ENCODE data around the gene RXRA.

RXRA gene

DNA sequence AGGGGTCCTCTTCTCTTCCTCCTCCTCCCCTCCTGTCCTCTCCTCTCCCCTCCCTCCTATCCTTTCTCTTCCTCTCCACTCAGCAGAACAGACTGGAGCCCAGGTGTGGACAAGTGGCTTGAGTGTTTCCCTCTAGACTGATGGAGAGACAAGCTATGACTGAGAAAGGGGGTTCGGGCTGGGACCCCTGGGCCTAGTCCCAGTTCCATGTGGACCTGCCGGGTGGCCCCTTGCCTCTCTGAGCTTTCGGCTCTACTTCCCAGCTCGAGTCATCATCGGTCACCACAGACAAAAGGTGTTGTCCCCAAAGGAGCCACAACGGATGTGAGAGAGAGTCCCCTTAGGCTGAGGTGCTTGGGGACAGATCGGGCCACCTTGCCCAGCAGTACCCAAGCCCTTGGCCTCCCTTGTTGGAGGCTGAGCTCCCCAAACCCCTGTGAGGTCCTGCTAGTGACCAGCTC, 3.4 kb upstream of the RXRA start:
- H3K4me3 ChIP-seq (ENCODE audit: low read depth, low read length): no peak overlapping the region

DNA sequence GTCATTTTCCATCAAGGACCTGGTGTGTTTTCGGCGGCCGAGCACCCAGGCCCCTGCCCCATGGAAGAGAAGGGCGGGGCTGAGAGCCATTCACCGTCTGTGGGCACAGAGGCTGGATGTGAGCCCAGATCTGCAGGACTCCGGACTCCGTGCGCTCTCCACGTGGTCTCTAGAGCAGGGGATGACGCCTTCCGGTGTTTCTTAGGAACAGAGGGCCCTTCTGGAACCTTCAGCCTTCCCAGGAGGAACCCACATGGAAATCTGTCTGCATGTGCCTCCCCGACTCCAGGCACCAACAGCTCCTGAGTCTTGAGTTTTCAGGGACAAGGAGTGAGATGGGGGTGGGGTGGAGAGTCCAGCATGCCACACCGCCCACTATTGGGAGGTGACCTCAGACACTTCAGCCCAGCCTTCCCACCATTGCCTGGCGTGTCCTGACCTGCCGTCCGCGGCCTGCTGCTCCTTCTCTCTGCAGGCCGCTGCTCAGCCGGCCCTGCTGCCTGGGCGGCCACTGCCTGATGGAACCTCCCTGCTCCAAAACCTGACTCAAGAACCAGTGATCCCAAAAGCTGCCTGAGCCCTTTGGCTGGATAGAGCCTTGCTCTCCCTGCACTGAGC, 2.4 kb upstream of the RXRA start:
- no peak overlapping the region for H3K4me3 ChIP-seq (ENCODE audit: low read depth, low read length)

DNA sequence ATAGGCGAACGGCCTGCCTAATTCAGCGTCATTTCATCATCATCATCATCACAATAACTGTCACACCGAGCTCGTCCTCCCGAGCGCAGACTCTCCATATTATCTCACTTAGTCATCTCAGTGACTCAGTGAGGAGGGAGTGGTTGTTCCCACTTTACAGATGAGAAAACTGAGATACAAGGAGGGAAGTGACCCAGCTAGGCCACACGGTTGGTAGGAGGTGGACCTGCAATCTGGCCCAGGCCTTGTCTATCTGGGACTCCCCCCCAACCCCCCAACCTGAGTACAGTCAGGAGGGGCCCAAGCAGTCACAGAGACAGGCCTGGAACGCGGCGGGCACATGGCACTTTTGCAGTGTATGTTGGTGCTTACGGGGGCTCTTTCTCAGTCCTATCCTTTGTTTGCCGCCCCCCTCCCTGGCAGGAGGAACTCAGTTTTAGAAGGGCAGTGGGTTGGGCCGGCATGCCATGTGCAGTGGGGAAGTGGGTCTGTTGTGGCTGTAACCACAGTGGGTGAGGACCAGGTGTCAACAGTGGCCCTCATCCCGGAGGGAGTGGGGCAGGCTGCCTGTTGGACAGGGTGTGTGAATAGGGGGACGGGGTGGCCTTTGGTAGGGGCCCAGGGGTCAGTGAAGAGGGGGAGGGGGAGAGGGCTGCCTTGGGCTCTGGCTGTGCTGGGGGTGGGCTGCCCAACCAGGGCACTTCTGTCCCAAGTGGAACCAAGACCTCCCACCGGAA, 1.7 kb upstream of the RXRA start:
- H3K4me3 ChIP-seq (ENCODE audit: low read depth, low read length): no peak overlapping the region

DNA sequence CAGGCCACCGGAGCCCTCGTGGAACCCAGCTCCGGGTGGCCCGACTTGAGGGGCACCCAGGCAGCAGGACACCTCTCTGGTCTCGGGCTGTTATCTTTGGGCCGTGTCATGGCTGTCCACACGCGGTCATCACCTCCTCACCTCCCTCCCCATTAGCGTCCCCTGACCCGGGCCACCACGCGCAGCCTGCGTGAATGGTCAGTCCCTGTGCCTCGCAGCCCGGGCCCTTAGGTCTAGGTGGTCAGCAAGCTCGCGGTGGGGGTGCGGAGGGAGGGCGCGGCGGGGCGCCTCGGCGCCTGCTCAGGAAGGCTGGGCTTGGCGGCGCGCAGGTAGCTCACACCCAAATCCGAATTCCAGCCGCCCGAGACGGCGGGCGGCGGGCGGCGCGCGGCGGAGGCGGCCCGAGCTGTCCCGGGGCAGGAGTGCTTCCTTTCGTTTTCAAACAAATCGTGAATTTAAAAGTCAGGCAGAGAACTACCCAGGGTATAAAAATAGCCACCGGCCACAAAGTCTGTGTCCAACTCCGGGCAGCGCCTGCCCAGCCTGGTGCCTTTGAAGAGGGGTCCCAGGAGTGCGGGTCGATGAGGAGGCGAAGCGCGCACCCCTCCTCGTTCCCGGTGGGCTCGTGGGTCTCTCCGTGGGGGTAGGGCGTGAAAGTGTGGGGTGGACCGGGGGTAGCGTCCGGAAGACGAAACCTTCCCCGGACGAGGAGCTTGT, 1.0 kb upstream of the RXRA start:
- peak overlapping the region; percentile 50 for H3K4me3 ChIP-seq (ENCODE audit: low read depth, low read length)

DNA sequence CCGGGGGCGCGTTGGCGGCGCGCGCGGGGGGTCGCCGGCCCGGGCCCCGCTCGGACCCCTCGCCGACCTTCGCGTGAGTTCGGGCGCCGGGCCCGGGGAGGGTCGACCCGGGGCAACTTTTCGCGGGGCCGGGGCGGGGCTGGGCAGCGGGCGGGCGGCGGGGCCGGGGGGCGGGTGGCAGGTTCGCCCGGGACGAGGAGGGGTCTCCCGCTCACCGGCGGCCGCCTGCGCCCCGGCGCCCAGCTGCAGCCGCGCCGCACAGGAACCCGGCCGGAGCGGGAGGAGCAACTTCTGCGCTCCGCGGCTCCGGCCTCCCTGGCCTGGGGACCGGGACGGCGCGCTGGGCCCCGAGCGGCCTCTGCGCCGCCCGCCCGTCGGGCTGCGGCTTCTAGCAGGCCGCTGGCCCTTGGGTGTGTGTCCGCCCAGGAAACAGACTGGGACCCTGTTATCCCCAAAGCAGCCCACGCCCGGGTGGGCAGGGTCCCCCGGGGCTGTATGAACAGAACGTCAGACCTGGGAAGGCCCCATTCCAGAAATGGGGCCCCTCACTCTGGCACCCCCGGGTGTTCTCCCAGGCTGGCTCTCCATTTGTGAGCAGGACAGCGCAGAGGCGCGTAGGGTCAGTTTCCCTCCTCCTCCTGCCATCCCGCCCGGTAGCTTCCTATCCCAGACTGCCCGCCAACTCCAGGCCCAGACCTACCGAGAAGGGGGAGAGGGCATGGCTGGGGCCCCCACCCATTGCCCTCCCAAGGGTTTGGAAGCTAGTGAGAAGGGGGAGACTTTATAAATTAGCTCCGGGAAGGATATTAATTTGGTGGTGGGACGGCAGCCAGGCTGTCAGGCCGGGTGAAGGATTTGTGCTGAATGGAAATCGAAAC, 708 bp downstream of the RXRA start:
- peak overlapping the region; percentile 45 for H3K4me3 ChIP-seq (ENCODE audit: low read depth, low read length)

DNA sequence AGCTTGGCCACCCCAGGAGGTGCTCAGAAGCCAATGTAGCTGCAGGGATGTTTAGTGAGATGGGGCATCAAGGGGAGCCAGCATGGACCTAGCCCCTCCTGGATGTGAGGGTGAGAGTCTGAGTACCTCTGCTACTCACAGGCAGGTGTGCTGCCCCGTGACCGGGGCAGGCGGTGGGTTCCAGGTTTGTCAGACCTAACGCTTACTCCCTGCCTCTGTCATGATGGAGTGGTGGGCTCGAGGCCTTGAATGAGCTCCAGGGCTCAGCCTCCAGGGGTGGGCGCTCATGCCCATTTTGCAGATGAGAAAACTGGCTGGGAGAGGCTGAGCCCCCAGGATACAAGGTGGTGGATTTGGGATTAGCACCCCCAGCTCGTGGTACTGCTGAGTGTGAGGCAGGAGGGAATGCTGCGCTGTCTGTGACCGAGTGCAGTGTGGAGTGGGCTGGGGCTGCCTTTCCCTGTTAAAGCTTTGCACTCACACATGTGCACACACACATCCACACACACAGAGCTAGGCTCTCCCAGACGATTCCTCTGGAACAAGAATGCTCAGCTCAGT, 1.5 kb downstream of the RXRA start:
- H3K4me3 ChIP-seq (ENCODE audit: low read depth, low read length): peak overlapping the region; percentile 45

DNA sequence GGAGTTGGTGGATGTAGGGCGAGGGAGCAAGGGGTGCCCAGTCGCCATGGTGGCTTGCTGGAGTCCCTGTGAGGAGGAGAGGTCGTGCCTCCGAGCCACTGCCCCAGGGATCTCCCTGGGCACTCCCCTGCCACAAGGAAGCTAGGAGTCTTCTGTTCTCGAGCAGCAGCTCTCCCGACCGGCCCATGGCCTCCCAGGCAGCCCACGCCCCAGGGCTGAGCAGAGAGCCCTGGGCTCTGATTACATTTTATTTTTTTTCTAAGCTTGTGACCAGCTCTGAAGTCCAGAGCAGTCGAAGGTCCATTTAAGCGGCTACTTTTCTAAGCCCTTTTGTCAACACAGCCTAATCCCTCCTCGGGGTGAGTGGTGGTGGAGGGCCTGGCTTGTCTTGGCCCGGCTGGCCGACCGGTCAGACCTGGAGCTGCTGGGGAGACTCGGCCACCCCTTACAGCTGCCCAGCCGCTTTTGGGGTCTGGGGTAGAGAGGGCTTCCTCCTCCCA, 2.1 kb downstream of the RXRA start:
- H3K4me3 ChIP-seq (ENCODE audit: low read depth, low read length): no peak overlapping the region

DNA sequence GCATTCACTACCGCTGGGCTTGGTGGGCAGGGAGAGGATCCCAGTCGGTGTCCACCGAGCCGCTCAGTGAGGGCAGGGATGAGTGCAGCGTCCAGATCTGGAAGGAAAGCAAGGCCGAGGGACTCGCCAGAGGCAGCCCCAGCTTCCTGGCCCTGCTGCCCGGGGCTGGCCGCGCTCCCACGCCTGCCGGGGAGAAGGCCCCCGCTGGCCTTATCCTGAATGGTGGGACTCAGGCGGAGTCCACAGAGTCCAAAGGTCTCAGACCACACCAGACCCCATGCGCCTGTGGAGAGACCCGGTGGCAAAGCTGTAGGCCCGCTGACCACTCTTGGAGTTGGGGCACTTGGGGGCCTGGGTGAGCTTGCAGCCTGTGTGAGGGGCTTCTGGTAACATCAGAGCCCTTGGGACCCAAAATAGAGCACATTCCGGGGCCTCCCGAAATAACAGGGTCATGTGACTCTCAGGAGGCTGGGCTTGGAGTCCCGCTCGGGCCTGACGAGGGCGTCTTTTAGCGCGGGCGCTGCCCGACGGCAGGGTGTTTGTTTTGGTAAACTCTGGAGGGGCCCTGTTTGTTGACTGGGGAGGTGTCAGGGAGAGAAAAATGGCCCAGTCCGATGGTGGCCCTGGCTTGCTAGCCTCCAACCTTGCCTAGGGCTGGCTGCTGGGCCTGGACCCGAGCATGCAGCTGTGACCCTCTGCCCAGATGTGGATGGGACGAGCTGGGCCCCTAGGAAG, 2.8 kb downstream of the RXRA start:
- no peak overlapping the region for H3K4me3 ChIP-seq (ENCODE audit: low read depth, low read length)

DNA sequence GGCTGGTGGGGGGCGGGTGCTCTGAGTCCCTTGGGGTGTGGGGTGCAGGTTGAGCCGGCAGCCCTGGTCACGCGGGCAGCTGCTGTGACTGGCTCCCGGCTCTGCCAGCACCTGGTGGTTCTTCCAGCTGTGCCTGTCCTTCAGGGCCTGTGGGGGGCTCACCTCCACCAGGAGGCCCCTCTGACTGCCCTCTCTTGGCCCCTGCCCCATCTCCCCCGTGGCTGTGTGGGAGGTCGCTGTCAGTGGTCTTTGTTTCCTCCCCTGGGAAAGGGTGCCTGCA, 3.3 kb downstream of the RXRA start:
- no peak overlapping the region for H3K4me3 ChIP-seq (ENCODE audit: low read depth, low read length)

DNA sequence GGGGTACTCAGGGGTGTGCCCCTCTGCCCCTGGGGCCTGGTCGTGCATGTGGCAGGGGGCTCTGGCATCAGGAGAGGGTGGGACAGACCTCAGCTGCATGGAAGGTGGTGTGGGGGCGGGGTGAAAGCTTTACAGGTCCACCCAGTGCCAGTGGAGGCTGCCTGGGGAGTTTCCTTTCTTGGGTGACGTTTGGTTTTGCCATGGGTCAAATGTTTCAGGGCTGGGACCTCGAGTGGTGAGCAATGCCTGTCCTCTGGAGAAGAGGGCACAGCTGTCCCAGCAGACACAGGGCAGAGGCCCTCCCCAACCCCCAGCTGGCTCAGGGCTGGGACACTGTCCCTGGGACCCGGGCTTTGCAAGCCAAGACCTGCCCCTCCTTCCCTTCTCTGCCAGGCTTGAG, 3.6 kb downstream of the RXRA start:
- H3K4me3 ChIP-seq (ENCODE audit: low read depth, low read length): no peak overlapping the region

DNA sequence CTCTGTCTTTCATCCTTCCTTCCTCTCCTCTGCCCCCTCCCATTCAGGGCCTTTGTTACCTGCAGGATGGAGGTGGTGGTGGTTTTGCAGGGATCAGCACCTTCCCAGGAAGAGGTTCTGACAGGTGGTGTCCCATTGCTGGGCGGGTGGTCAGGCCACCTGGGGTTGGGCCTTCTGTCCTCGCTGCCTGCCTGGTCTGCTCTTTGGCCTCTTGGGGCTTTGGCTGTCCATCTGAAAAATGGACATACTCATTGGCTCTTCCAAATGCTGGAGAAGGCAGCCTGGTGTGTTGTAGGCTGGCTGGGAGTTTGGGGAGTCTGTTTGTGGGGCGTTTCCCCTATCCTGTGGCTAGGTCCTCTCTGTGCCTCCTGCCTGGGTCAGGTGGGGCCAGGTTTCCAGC, 4.3 kb downstream of the RXRA start:
- H3K4me3 ChIP-seq (ENCODE audit: low read depth, low read length): no peak overlapping the region

DNA sequence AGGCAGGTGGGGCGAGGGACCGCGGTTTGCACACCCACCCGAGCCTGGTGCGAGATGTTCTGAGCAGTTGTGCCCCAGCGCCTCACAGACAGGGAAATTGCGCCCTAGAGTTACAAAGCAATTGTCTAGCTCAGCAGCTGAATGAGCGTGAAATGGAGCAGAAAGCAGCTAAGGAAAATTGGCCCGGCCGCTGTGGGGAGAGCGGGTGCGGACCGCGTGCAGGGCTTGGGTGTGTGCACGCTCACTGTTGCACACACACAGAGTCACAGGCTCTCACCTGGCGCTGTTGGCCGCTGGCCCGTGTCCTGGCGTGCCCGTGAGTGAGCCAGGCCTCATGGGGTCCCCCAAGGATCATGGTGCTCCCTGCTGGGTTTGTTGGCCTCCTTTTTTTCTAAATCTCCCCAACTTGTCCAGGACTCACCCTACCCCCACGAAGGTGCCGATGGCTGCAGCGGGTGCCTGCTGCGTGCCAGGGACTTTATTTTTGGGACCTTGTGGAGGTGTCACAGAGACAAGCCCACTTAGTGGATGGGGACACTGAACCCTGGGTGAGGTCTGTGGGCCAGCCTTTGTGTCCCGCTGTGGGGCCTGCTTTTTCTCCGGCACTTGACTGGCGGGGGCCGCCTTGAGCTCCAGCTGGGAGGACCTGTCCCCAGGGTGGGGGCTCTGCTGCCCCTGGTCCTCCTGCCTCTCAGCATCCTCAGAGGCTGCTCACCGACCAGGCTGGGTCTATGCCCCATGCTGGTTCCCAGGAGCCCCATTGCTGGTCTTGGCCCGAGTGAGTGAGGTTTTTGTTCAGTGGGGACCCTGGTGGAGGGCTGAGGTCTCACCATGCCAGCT, 5.2 kb downstream of the RXRA start:
- H3K4me3 ChIP-seq (ENCODE audit: low read depth, low read length): no peak overlapping the region

DNA sequence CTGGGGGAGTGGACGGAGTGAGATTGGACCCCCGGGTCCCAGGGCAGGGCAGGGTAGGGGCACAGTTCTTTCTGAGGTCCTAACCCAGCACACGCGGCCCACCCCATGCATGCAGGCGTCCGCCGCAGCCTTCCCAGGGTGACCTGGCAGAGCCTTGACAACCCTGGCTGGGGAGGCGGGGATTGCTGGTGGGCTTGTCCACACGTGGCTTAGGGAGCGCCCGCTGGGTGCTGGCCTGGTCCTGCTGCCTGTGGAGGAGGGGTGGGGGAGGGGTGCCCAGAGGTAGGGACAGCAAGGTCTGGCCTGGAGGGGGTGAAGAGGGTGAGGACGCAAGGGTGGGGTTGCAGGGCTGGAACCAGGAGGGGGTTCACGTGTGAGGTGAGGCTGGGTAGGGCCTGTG, 6.0 kb downstream of the RXRA start:
- H3K4me3 ChIP-seq (ENCODE audit: low read depth, low read length): no peak overlapping the region

DNA sequence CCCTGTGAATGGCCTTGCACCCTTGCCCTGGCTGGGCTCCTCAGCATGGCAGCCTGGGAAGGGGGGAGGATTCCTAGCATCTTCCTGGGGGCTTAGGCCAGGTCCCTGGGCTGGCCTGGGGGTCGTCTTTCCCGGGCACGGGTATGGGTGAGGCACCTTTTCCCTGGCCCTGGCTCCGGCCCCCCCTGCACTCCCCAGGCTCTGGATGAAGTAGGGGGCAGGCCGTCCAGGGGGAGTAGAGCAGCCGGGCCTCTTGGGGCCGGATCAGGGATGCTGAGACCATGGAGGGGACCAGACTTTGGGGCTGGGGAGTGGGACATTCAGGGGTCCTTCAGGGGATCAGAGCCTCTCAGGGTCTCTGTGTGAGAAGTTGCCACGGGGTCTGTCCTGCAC, 6.6 kb downstream of the RXRA start:
- H3K4me3 ChIP-seq (ENCODE audit: low read depth, low read length): no peak overlapping the region

DNA sequence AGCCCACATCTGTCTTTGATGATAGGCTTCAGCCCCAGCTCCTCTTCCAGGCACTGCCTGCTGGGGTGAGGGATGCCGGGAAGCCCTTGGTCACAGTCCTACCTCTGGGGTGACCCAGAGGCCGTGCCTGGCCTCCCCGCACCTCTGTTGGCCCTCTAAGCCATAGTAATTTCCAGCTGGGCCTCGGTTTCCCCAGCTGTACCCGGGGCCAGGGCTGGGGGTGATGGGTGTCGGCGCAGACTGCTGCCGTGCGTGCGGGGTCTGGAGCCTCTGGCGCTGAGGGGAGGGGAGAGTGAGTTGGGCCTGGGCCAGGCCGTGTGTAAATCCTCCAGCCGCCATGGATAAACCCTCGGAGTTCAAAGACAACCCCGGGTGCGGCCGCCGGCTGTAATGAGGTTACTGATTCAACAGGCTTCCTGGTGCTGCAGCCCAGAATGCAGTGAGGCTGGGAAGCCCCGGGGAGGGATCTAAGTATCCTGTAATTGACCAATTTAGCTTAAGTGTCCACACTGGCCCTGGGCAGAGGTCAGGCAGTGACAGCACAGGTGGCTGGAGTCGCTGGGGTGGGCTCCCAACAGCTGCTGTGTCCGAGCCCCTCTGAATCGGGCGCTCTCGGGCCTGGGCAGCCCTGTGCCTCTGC, 7.1 kb downstream of the RXRA start:
- H3K4me3 ChIP-seq (ENCODE audit: low read depth, low read length): no peak overlapping the region

DNA sequence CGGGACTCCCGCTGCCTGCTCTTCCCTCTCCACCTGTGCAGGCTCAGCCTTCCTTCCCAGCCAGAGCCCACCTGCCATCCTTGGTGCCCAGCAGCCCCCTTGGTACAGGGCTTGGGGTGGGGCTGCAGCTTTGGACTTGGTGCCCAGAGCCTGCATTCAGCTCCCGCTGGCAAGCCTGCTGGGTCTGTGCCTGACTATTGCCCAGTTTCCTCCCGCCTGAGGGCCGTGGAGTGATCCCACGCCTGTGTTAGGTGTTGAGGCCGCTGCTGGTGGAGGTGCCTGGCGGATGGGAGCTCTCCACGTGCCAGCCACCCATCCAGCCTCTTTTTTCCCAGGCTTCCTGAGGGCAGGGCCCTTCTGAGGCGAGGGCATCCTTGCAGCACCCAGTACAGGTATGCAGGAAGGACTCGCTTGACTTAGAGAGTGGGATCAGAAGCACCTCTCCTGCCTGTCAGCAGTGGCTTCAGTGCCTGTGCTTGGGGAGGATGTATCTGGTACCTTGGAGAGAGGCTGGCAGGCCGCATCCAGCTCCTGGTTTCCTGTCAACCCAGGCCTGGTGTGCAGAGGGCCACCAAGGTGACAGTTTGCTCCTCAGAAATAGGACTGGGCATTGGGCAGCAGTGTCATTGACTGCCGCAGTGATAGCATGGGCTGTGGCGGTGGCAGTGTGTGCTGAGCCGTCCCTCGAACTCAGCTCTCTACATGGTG, 7.8 kb downstream of the RXRA start:
- H3K4me3 ChIP-seq (ENCODE audit: low read depth, low read length): no peak overlapping the region

DNA sequence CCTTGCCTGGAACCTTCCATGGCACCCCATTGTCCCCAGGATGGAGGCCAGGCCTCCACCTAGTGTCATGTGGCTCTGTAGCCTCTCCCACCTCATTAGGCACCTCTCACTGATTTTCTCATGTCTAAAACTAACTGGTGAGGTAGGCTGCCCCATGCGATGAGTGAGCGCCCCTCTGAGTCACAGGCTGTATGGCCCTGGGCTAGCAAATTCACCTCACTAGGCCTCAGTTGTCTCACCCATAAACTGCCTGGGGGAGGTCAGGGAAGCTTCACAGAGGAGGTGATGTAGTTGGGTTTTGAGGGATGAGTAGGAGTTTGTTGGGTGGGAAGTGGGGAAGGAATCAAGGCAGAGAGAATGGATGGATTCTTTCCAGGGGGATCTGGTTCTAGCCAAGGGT, 8.8 kb downstream of the RXRA start:
- no peak overlapping the region for H3K4me3 ChIP-seq (ENCODE audit: low read depth, low read length)

DNA sequence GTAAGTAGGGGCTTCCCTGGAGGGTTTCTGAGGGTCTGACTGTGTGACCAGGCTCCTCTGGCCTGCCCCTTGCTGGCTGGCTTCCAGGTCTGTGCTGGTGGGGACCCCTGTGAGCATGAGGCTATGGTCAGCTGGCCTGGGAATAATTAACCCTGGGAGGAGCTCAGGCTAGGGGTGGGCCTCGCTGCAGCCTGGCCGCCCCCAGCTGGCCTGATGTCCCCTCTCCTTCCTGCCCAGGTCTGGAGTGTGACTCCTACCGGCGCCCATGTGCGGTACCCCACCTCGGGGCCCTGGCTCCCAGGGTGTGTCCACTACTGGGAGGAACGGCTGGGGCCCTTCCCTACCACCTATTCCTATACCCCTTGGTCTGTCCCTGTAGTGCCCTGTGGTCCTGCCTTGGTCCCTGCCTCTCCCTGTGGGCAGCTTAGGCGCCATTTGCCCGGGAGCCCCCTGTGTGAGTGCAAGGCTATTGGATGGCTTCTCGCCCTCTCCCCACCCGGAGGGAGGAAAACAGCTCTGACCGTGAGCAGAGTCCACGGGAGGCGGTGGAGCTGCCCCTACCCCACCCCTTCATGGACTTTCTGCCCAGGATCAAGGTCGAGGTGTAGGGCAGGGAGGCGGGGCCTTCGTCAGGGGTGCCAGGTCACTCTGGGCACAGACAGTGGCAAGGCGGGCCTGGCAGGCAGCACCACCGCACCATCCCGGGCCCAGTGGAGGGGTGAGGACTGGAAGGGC, 9.4 kb downstream of the RXRA start:
- no peak overlapping the region for H3K4me3 ChIP-seq (ENCODE audit: low read depth, low read length)
